ENCODE results near the gene TRABD2B.

The TRABD2B gene

GRCh38 chr1:47766832-47767740, 230.1 kb downstream of the TRABD2B start:
- no peak for DNase-seq

- DNase-seq = no peak
These were observed 231.3 kb downstream of the TRABD2B start for GRCh38 chr1:47765742-47766485.

GRCh38 chr1:47765236-47765635, 231.9 kb downstream of the TRABD2B start:
- DNase-seq = no peak

- DNase-seq = no peak
These were observed 232.6 kb downstream of the TRABD2B start for GRCh38 chr1:47764461-47765046.

GRCh38 chr1:47763591-47764171, 233.5 kb downstream of the TRABD2B start:
- no peak for DNase-seq

- DNase-seq = no peak
These were observed 235.2 kb downstream of the TRABD2B start for GRCh38 chr1:47761974-47762373.

- DNase-seq = no peak
These were observed 235.8 kb downstream of the TRABD2B start for GRCh38 chr1:47761201-47761930.

GRCh38 chr1:47759936-47760629, 237.1 kb downstream of the TRABD2B start:
- no peak for DNase-seq

GRCh38 chr1:47759251-47759935, 237.8 kb downstream of the TRABD2B start:
- DNase-seq = no peak

GRCh38 chr1:47758341-47759250, 238.6 kb downstream of the TRABD2B start:
- no peak for DNase-seq

GRCh38 chr1:47757226-47757975, 239.8 kb downstream of the TRABD2B start:
- DNase-seq = no peak

- DNase-seq = no peak
These were observed 240.8 kb downstream of the TRABD2B start for GRCh38 chr1:47756411-47756810.

GRCh38 chr1:47756006-47756405, 241.2 kb downstream of the TRABD2B start:
- no peak for DNase-seq

- peak; percentile 23 for DNase-seq
These were observed 241.8 kb downstream of the TRABD2B start for GRCh38 chr1:47755101-47755990.

GRCh38 chr1:47754221-47754620, 243.0 kb downstream of the TRABD2B start:
- DNase-seq = no peak

- DNase-seq = no peak
These were observed 243.4 kb downstream of the TRABD2B start for GRCh38 chr1:47753808-47754207.

- DNase-seq = no peak
These were observed 244.6 kb downstream of the TRABD2B start for GRCh38 chr1:47752559-47752958.

GRCh38 chr1:47751996-47752451, 245.2 kb downstream of the TRABD2B start:
- DNase-seq = no peak
